Loucy (cell line): ENCODE data around the gene IRF2BPL.
A peak's percentile ranks its signal among the peaks of the same experiment; 100 is the strongest.

ENCODE experiments used
- H2AFZ ChIP-seq: fragments of 200-600 bp; sonication (generic); 2 replicates; pipeline ENCODE4 v1.6.0; 2016; ENCODE audit warnings: antibody characterized with exemption, mild to moderate bottlenecking, low read length, moderate library complexity
- H3F3A ChIP-seq: fragments of 200-600 bp; 2 replicates; pipeline ENCODE4 v1.6.0; 2016; ENCODE audit warnings: antibody characterized with exemption, low read depth, mild to moderate bottlenecking
- H3K27me3 ChIP-seq: fragments of 200-600 bp; sonication (generic); 2 replicates; pipeline ENCODE4 v1.6.1; 2014; ENCODE audit warnings: low read length, mild to moderate bottlenecking; ENCODE audit not compliant: insufficient read depth, poor library complexity, severe bottlenecking
- H3K36me3 ChIP-seq: fragments of 200-600 bp; sonication (generic); 2 replicates; pipeline ENCODE4 v1.6.1; 2016; ENCODE audit warnings: low read length; ENCODE audit not compliant: insufficient read depth
- H3K4me1 ChIP-seq: fragments of 200-600 bp; sonication (generic); 2 replicates; pipeline ENCODE4 v1.5.1; 2014; ENCODE audit warnings: low read length, mild to moderate bottlenecking; ENCODE audit not compliant: insufficient read depth, poor library complexity, severe bottlenecking
- H3K4me2 ChIP-seq: fragments of 200-600 bp; sonication (generic); 2 replicates; pipeline ENCODE4 v1.6.0; 2014; ENCODE audit warnings: antibody characterized with exemption, low read length, low read depth, mild to moderate bottlenecking; ENCODE audit not compliant: poor library complexity, severe bottlenecking
- H3K4me3 ChIP-seq: fragments of 200-600 bp; sonication (generic); 2 replicates; pipeline ENCODE4 v1.5.1; 2014; ENCODE audit warnings: low read length, mild to moderate bottlenecking, mixed read lengths; ENCODE audit not compliant: poor library complexity, severe bottlenecking
- H3K79me2 ChIP-seq: fragments of 200-600 bp; sonication (generic); 2 replicates; pipeline ENCODE4 v1.6.1; 2014; ENCODE audit warnings: low read length; ENCODE audit not compliant: insufficient read depth
- H3K9ac ChIP-seq: fragments of 200-600 bp; sonication (generic); 2 replicates; pipeline ENCODE4 v1.6.0; 2014; ENCODE audit warnings: mild to moderate bottlenecking, low read depth, low read length, moderate library complexity; ENCODE audit not compliant: poor library complexity, severe bottlenecking
- H3K9me2 ChIP-seq: fragments of 200-600 bp; sonication (generic); replicated peaks from 2 replicates; pipeline ENCODE4 v1.6.1; 2016; ENCODE audit warnings: low read depth, low read length, mixed read lengths
- H3K9me3 ChIP-seq: fragments of 200-600 bp; sonication (generic); 2 replicates; pipeline ENCODE4 v1.6.1; 2014; ENCODE audit warnings: mild to moderate bottlenecking, antibody characterized with exemption, low read length, low read depth; ENCODE audit not compliant: insufficient read depth
- H4K20me1 ChIP-seq: fragments of 200-600 bp; sonication (generic); 2 replicates; pipeline ENCODE4 v1.6.0; 2014; ENCODE audit warnings: antibody characterized with exemption, low read length, mild to moderate bottlenecking; ENCODE audit not compliant: insufficient read depth, poor library complexity, severe bottlenecking
- EZH2phosphoT487 ChIP-seq: fragments of 200-600 bp; IDR thresholded peaks from 2 replicates; pipeline ENCODE4 v1.6.1; 2018; ENCODE audit warnings: antibody characterized with exemption, mild to moderate bottlenecking, moderate library complexity, borderline replicate concordance
- TF ChIP-seq, protein P1 (sequence below): fragments of 200-600 bp; sonication (generic); conservative IDR thresholded peaks from 2 replicates; pipeline ENCODE4 v1.5.1; 2014; ENCODE audit warnings: mild to moderate bottlenecking, antibody characterized with exemption, low read length

Gene IRF2BPL

GRCh38 chr14:77025744-77026165, 2.8 kb downstream of the IRF2BPL start:
- Histone ChIP-seq H4K20me1 (peaks cover 33% of the 10 kb centered on the region), H2AFZ (no peak overlapping the region), H3K4me2 (peak overlapping the region; percentile 67), H3K9me3 (no peaks in the 10 kb centered on the region), H3K79me2 (peaks cover 46% of the 10 kb centered on the region), H3K27me3 (no peaks in the 10 kb centered on the region), H3K4me1 (peaks cover 55% of the 10 kb centered on the region), H3K4me3 (peak overlapping the region; percentile 59), H3K36me3 (no peaks in the 10 kb centered on the region), H3K9ac (no peak overlapping the region), H3K9me2 (no peaks in the 10 kb centered on the region), H3F3A (peaks cover 15% of the 10 kb centered on the region)
- TF ChIP-seq EZH2phosphoT487, result no peak
- TF ChIP-seq, protein P1, sequence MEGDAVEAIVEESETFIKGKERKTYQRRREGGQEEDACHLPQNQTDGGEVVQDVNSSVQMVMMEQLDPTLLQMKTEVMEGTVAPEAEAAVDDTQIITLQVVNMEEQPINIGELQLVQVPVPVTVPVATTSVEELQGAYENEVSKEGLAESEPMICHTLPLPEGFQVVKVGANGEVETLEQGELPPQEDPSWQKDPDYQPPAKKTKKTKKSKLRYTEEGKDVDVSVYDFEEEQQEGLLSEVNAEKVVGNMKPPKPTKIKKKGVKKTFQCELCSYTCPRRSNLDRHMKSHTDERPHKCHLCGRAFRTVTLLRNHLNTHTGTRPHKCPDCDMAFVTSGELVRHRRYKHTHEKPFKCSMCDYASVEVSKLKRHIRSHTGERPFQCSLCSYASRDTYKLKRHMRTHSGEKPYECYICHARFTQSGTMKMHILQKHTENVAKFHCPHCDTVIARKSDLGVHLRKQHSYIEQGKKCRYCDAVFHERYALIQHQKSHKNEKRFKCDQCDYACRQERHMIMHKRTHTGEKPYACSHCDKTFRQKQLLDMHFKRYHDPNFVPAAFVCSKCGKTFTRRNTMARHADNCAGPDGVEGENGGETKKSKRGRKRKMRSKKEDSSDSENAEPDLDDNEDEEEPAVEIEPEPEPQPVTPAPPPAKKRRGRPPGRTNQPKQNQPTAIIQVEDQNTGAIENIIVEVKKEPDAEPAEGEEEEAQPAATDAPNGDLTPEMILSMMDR, result no peak

DNA sequence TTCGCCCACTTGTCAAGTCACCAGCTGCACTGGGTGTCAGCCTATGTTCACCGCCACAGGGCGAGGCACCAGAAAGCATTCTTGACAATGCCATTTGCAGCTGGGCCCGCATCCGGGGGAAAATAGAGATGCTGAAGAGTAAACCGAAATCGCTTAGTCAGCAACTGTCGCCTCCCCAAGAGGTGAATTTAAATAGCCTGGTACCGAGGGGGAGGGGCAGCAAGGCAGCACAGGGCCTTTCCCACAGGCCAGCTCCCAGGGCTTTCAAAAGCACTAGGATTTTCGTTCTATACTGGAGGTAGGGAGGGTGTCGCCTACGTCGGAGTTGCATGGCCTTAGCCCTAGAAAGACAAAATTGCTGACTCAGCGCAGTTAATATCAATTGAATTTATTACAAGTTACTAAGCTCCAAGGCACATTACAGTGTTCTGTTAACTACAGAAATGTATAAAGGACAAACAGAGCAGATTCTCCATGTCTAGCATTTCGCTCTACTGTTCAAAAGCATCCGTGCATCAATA, 4.3 kb downstream of the IRF2BPL start:
- Histone ChIP-seq H3K9me3 (no peaks in the 10 kb centered on the region), H3K9ac (peak overlapping the region; percentile 3), H3K9me2 (no peaks in the 10 kb centered on the region), H3K79me2 (peaks cover 46% of the 10 kb centered on the region), H3K27me3 (no peaks in the 10 kb centered on the region), H3F3A (peaks cover 15% of the 10 kb centered on the region), H3K4me3 (peak overlapping the region; percentile 59), H4K20me1 (peaks cover 33% of the 10 kb centered on the region), H3K4me1 (peaks cover 53% of the 10 kb centered on the region), H2AFZ (no peak overlapping the region), H3K4me2 (peak overlapping the region; percentile 67), H3K36me3 (no peaks in the 10 kb centered on the region)
- TF ChIP-seq, protein P1, result no peak
- no peak for TF ChIP-seq EZH2phosphoT487

GRCh38 chr14:77023001-77023996, 5.2 kb downstream of the IRF2BPL start:
- peak overlapping the region; percentile 59 for H3K4me3 ChIP-seq
- TF ChIP-seq, protein P1, result no peak; the same call in 1 of the 2 replicates
- no peak for TF ChIP-seq EZH2phosphoT487
- peaks cover 15% of the 10 kb centered on the region for H3F3A ChIP-seq
- no peak overlapping the region for H3K9ac ChIP-seq
- no peaks in the 10 kb centered on the region for H3K36me3 ChIP-seq
- no peaks in the 10 kb centered on the region for H3K27me3 ChIP-seq
- H3K4me1 ChIP-seq, result peaks cover 48% of the 10 kb centered on the region
- peak overlapping the region; percentile 67 for H3K4me2 ChIP-seq
- H4K20me1 ChIP-seq, result peaks cover 33% of the 10 kb centered on the region
- H3K79me2 ChIP-seq, result peaks cover 46% of the 10 kb centered on the region
- no peaks in the 10 kb centered on the region for H3K9me2 ChIP-seq
- H3K9me3 ChIP-seq, result no peaks in the 10 kb centered on the region
- H2AFZ ChIP-seq, result no peak overlapping the region
